ENCODE results near the gene RAMACL. TPM values are rescaled to one million over a fixed set of nuclear protein-coding genes. Genes with fewer than 3 reads are reported as not detected.

The RAMACL gene
- total RNA-seq, 1 donor from 2014 or later: 2.3 TPM

- ChIA-PET CTCF (no interaction called here), POLR2A (no interaction called here)
- no peaks in the 10 kb centered on the region for H3K27me3 Mint-ChIP-seq
- H3K9me3 Mint-ChIP-seq: peaks cover 5% of the 10 kb centered on the region
- TF ChIP-seq CTCF (IDR thresholded peaks at IDR 0.05): no peak
- H3K4me3 Mint-ChIP-seq: no peak overlapping the region
- ATAC-seq (ENCODE audit: low read depth) (no peak), DNase-seq (no peak)
- intact Hi-C loops (cut with micrococcal nuclease): no loop called here
- H3K36me3 Mint-ChIP-seq (ENCODE audit: low read depth): peaks cover 2% of the 10 kb centered on the region
- no peaks in the 10 kb centered on the region for H3K4me1 Mint-ChIP-seq
- no peak overlapping the region for H3K27ac Mint-ChIP-seq
Measured at GRCh38 chr6:166580076-166581050, 6.1 kb downstream of the RAMACL start.

GRCh38 chr6:166579237-166579850 is 7.1 kb downstream of the RAMACL start:
- Mint-ChIP-seq H3K9me3 (peaks cover 5% of the 10 kb centered on the region), H3K4me3 (no peak overlapping the region), H3K27ac (no peak overlapping the region), H3K4me1 (no peaks in the 10 kb centered on the region), H3K36me3 (ENCODE audit: low read depth) (peaks cover 2% of the 10 kb centered on the region), H3K27me3 (no peaks in the 10 kb centered on the region)
- no peak for TF ChIP-seq CTCF (IDR thresholded peaks at IDR 0.05)
- intact Hi-C loops (cut with micrococcal nuclease): no loop called here
- CTCF ChIA-PET: no interaction called here
- POLR2A ChIA-PET: no interaction called here
- DNase-seq (no peak), ATAC-seq (ENCODE audit: low read depth) (no peak)

GRCh38 chr6:166578536-166579236 is 7.8 kb downstream of the RAMACL start:
- Mint-ChIP-seq H3K27me3 (no peaks in the 10 kb centered on the region), H3K36me3 (ENCODE audit: low read depth) (peaks cover 2% of the 10 kb centered on the region), H3K27ac (no peak overlapping the region), H3K4me1 (no peaks in the 10 kb centered on the region), H3K9me3 (peaks cover 5% of the 10 kb centered on the region), H3K4me3 (no peak overlapping the region)
- CTCF ChIA-PET: no interaction called here
- no peak for TF ChIP-seq CTCF (IDR thresholded peaks at IDR 0.05)
- POLR2A ChIA-PET: no interaction called here
- ATAC-seq (ENCODE audit: low read depth) (no peak), DNase-seq (no peak)
- intact Hi-C loops (cut with micrococcal nuclease): no loop called here

GRCh38 chr6:166575205-166575604 is 11.3 kb downstream of the RAMACL start:
- no peak overlapping the region for H3K27ac Mint-ChIP-seq
- H3K27me3 Mint-ChIP-seq: no peaks in the 10 kb centered on the region

More at GRCh38 chr6:166575205-166575604, 11.3 kb downstream of the RAMACL start:
- POLR2A ChIA-PET: no interaction called here
- ATAC-seq (ENCODE audit: low read depth) (no peak), DNase-seq (no peak)
- Mint-ChIP-seq H3K4me1 (no peaks in the 10 kb centered on the region), H3K9me3 (peaks cover 5% of the 10 kb centered on the region), H3K4me3 (no peak overlapping the region), H3K36me3 (ENCODE audit: low read depth) (peaks cover 2% of the 10 kb centered on the region)
- intact Hi-C loops (cut with micrococcal nuclease): no loop called here
- CTCF ChIA-PET: interaction anchor here (1.4 kb wide), 1 partner anchor 31 kb away, joined by 3 read pairs; no protein-coding TSS in a partner anchor
- TF ChIP-seq CTCF (IDR thresholded peaks at IDR 0.05): no peak
